HepG2 (cell line): Measurements from ENCODE around the gene DUS3L. TPM values are rescaled to one million over a fixed set of nuclear protein-coding genes. Genes with fewer than 3 reads are reported as not detected.
A peak's percentile ranks its signal among the peaks of the same experiment; 100 is the strongest.

Source experiments
- BCLAF1 ChIP-seq: fragments of 450-650 bp; IDR thresholded peaks from 2 replicates; pipeline ENCODE4 v1.6.1; 2017; ENCODE audit warnings: mild to moderate bottlenecking
- ELF1 ChIP-seq: sonication (generic); formaldehyde crosslinking; IDR thresholded peaks from 2 replicates; pipeline ENCODE4 v1.4.0; 2020; ENCODE audit warnings: missing genetic modification reagents
- SMAD1 ChIP-seq: sonication (generic); formaldehyde crosslinking; IDR thresholded peaks from 2 replicates; pipeline ENCODE4 v1.4.0; 2020; ENCODE audit warnings: missing genetic modification reagents, low read depth, mild to moderate bottlenecking, borderline replicate concordance
- SPEN ChIP-seq: sonication (generic); formaldehyde crosslinking; IDR thresholded peaks from 2 replicates; pipeline ENCODE4 v1.5.1; 2020; ENCODE audit warnings: low read depth, mild to moderate bottlenecking, missing genetic modification reagents
- TBX2 ChIP-seq: sonication (generic); formaldehyde crosslinking; IDR thresholded peaks from 2 replicates; pipeline ENCODE4 v1.5.0; 2020; ENCODE audit warnings: missing genetic modification reagents, mild to moderate bottlenecking, borderline replicate concordance
- ZBTB43 ChIP-seq: sonication (generic); formaldehyde crosslinking; conservative IDR thresholded peaks from 2 replicates; pipeline ENCODE4 v1.4.0; 2020; ENCODE audit warnings: missing genetic modification reagents
- ZKSCAN8 ChIP-seq: IDR thresholded peaks from 2 replicates; pipeline ENCODE4 v1.6.1; 2016; ENCODE audit warnings: borderline replicate concordance, missing genetic modification reagents, missing compliant biosample characterization
- ZNF136 ChIP-seq: sonication (generic); formaldehyde crosslinking; IDR thresholded peaks from 2 replicates; pipeline ENCODE4 v1.8.1; 2022; ENCODE audit warnings: low read depth, mild to moderate bottlenecking, moderate library complexity, missing genetic modification reagents
- ZNF138 ChIP-seq: sonication (generic); formaldehyde crosslinking; IDR thresholded peaks from 2 replicates; pipeline ENCODE4 v1.5.0; 2020; ENCODE audit warnings: mild to moderate bottlenecking, low read depth, missing genetic modification reagents
- ZNF317 ChIP-seq: sonication (generic); formaldehyde crosslinking; IDR thresholded peaks from 2 replicates; pipeline ENCODE4 v1.5.0; 2020; ENCODE audit warnings: mild to moderate bottlenecking, missing genetic modification reagents
- ZNF34 ChIP-seq: sonication (generic); formaldehyde crosslinking; IDR thresholded peaks from 2 replicates; pipeline ENCODE4 v1.4.0; 2020; ENCODE audit warnings: mild to moderate bottlenecking, missing genetic modification reagents, borderline replicate concordance
- ZNF382 ChIP-seq: sonication (generic); formaldehyde crosslinking; IDR thresholded peaks from 2 replicates; pipeline ENCODE4 v1.5.0; 2020; ENCODE audit warnings: missing genetic modification reagents, mild to moderate bottlenecking, borderline replicate concordance
- ZNF407 ChIP-seq: sonication (generic); formaldehyde crosslinking; IDR thresholded peaks from one replicate; pipeline ENCODE4 v1.5.1; 2020; ENCODE audit warnings: mild to moderate bottlenecking, missing genetic modification reagents; ENCODE audit errors: not compliant biosample characterization
- polyA plus RNA-seq, 8 experiments: library from polyadenylated mRNA; depleted of rRNA in 3 of 8; stranded (reverse) in 7 of 8; unstranded in 1 of 8; fragments of >200 nt; fragmentation: Illumina TruSeq in 4 of 8; extraction: Trizol in 4 of 8; gene quantifications; 2 replicates each; pipeline versions ENCODE4 v1.2.1 to v1.2.3, GENCODE V29; 2011 to 2016; ENCODE audit warnings: low read depth in 4 of 8, missing spikeins in 1 of 8, mixed read lengths in 1 of 8; ENCODE audit not compliant: insufficient read depth in 1 of 8
- total RNA-seq, 5 experiments: library from RNA; depleted of rRNA; stranded (reverse); fragments of >200 nt; fragmentation: Illumina TruSeq; extraction: Trizol; gene quantifications; 2 replicates each; pipeline ENCODE4 v1.2.3, GENCODE V29; 2016; ENCODE audit warnings: low read depth in 1 of 5

DUS3L gene
- total and polyA plus RNA-seq, 2 of the 13 experiments (the other 11 are each of a cell fraction or from before 2014, with no cell fraction given) = 13.3 to 25.1 TPM

- TF ChIP-seq ZNF407 (no peak), SMAD1 (CRISPR knock-in tag) (peak; percentile 50; the same call in 1 of the 2 replicates), ELF1 (CRISPR knock-in tag) (no peak), ZNF317 (0 out of 2 replicates have a peak, but pooled peaks have one; percentile 32), ZKSCAN8 (CRISPR knock-in tag) (0 out of 2 replicates have a peak, but pooled peaks have one; percentile 76), SPEN (CRISPR knock-in tag) (no peak; the same call in none of the 2 replicates), BCLAF1 (no peak), ZNF34 (CRISPR knock-in tag) (no peak; the same call in 1 of the 2 replicates), ZNF382 (CRISPR knock-in tag) (no peak), ZNF136 (CRISPR knock-in tag) (0 out of 2 replicates have a peak, but pooled peaks have one; percentile 48), ZNF138 (CRISPR knock-in tag) (peak; percentile 78), TBX2 (CRISPR knock-in tag) (peak; percentile 94), ZBTB43 (no peak)
Measured at GRCh38 chr19:5827891-5828660, 37.1 kb upstream of the DUS3L start (continued).
